Body of pancreas (tissue), 4 donors: ENCODE data around the gene DPP9.

Experiments used
- CTCF ChIP-seq, 7 experiments: fragments of 450-650 bp in 4 of 7; fragments of 200-600 bp in 3 of 7; sonication (generic) in 3 of 7; IDR thresholded peaks; one replicate each; pipeline ENCODE4 v1.5.1; 2016 to 2019; ENCODE audit warnings: antibody characterized with exemption in 7 of 7
- POLR2A ChIP-seq, 3 donors: fragments of 450-650 bp; IDR thresholded peaks; one replicate each; pipeline ENCODE4 v1.6.1; 2016; ENCODE audit warnings: antibody characterized with exemption in 3 of 3, mild to moderate bottlenecking in 2 of 3

- TF ChIP-seq POLR2A (IDR thresholded peaks at IDR 0.05) (no peak), CTCF (IDR thresholded peaks at IDR 0.05) (no peak)
Measured at GRCh38 chr19:4684312-4685095, 39.1 kb downstream of the DPP9 start.
